Femur (tissue), 1 donor: Measurements from ENCODE around the gene SLC35A2.
A peak's percentile ranks its signal among the peaks of the same experiment; 100 is the strongest.
"Not testable (repeated sequence)": the region's sequence is repeated elsewhere in the genome, so short reads cannot be mapped to it uniquely, and the experiment has no call there.

Experiments used
- DNase-seq: peaks from one replicate; pipeline ENCODE4 v3.0.0-alpha.2; 2017

Gene SLC35A2

DNA sequence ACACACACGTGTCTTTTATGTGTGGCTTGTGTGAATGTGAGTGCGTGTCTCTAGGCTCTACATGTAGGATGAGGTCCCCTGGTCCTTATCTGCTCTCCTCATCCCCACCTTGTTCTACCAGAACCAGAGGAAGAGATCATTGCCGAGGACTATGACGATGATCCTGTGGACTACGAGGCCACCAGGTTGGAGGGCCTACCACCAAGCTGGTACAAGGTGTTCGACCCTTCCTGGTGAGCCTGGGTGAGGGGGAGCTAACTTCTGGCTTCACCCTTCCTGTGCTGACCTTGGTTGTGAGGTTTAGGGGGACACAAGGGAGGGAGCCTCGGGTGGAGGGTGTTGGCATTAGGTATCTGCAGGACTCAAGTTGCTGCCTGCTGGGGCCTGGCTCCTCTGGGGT lies 10.4 kb downstream of the SLC35A2 start:
- DNase-seq = no peak

DNA sequence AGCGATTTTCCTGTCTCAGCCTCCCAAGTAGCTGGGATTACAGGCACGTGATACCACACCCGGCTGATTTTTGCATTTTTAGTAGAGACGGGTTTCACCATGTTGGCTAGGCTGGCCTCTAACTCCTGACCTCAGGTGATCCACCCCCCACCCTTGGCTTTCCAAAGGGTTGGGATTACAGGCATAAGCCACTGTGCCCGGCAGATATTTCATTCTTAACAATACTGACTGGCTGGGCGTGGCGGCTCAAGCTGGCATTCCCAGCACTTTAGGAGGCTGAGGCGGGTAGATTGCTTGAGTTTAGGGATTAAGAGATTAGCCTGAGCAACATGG lies 12.4 kb downstream of the SLC35A2 start:
- no peak for DNase-seq

- peak; percentile 95 for DNase-seq
Observed at GRCh38 chrX:48897625-48898306, 13.7 kb downstream of the SLC35A2 start, which contains the start of the genes PQBP1 and TIMM17B. TSS of gene PQBP1 (plus strand) at chrX:48897930. CDS start at chrX:48898510, 580 bp downstream. TSS of gene TIMM17B (minus strand) at chrX:48897768. CDS start at chrX:48897749, 19 bp downstream.

GRCh38 chrX:48897157-48897624 lies 14.3 kb downstream of the SLC35A2 start:
- DNase-seq = peak; percentile 82

DNA sequence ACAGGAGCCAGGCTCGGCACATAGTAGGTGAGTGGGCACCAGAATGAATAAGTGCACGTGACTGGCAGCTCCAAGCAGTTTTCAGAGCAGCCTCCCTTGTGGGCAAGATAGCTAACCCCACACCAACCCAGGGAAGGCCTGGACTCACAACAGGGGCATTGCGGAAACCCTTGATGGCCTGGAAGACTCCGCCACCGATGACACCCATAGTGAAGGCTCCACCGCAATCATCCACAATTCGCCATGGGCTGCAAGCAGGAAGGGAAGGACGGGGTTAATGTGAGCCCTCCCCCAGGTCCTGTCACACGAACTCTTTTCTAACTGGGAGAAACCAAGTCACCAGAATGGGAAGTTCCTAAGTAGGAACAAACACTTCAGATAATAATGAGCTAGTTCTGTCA lies 14.8 kb downstream of the SLC35A2 start:
- no peak for DNase-seq

DNA sequence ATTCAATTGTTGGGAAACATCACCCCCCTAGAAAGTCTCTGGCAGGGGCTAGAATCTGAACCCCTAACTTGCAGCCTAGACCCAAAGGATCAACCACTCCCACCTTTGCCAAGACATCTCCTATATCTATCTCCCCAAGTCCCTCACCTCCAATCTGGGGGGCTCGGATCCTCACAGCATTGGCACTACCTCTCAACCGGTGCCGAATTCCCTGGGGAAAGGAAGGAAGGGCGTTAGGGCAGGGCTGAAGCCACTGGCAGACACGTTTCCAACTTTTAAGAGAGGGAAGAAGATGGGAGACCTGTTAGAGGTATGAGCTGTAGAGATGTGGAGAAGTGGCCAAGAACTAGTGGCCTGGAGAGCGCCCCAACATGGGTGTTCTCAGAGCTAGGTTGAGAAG lies 16.6 kb downstream of the SLC35A2 start:
- DNase-seq = no peak

DNA sequence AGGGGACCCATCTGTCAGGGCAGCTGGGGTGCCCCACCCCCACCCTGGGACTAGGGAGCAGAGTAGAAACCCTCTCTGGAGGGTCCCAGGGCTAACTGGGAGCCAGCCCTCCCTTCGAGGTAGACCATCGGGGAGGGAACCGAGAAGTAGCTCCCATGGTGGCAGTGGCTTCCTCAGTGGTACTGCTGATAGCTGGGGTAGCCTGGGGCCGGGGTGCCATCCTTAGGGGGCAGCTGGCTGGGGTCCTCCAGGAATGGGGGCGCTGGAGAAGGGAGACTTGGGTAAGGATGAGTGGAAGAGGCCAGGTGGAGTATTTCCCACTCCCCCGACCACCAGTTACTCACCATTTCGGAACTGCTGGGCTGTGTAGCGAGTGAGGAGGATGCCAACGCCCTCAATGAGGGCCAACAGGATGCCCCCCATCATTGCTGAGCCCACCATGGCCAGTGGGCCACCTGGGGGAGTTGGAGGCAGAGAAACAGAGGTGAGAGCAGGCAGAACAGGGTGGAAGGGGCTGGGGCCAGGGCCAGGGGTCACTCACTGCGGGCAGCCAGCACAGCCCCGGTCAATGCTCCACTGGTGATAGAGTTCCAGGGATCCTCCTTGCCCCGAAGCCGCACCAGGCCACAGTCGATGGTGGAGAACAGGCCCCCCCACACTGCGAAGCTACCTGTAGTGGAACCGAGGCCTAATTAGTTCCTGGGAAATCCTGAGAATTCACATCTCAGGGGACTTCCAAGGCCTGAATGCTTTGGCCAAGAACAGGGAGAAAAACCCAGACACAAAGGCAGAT lies 17.7 kb downstream of the SLC35A2 start:
- DNase-seq = no peak

GRCh38 chrX:48892896-48893295 lies 18.6 kb downstream of the SLC35A2 start:
- no peak for DNase-seq

- peak; percentile 88 for DNase-seq
Observed at GRCh38 chrX:48891402-48892288, 19.8 kb downstream of the SLC35A2 start.

DNA sequence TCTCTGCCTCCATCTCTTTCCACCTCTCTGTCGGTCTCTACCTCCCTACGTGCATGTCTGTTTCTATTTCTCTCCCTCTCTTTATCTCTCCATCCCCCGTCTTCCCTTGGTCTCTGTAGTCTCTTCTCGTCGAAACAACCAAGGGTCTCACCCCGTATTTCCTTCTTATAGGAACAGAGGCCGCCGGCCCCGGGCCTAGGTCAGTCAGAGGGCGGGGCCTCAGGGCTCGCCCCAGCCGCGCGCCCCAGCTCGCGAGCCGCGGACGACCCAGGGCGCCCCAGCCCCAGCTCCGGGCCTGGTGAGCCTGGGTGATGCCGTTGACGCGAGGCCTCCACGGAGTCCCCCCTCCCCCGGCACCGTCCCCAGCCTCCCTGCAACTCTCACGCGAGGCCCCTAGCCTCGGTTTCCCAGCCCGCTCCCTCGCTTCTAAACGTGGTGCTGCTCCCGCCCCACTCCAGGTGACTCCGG lies 20.5 kb downstream of the SLC35A2 start:
- DNase-seq = peak; percentile 35

DNA sequence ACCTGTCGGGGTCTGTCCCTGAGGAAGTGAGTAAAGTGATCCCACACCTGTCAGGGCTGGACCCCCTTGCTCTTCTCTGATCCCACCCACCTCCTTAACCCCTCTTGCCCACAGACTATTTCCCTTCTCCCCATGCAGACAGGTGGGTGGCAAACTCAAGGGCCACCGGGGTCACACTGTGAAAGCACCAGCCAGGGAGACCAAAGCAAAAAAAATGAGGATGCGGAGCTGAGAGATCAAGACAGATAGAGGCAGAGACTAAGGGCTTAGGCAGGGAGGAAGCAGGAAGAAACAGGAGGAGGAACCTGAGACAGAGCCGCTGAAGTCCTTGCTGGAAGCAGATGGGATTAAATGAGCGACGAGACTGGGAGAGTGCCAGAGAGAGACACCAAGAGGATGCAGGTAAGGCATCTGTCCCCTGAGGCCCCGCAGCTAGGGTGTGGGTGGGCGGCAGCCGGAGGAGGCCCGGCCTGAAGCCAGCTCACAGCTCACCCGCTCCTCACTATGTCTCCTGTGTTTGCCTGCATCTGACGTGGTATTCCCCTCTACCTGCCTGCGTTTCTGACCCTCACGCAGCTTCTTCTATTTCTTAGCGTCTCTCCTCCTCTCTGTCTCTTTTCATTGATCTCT lies 21.0 kb downstream of the SLC35A2 start:
- no peak for DNase-seq

DNA sequence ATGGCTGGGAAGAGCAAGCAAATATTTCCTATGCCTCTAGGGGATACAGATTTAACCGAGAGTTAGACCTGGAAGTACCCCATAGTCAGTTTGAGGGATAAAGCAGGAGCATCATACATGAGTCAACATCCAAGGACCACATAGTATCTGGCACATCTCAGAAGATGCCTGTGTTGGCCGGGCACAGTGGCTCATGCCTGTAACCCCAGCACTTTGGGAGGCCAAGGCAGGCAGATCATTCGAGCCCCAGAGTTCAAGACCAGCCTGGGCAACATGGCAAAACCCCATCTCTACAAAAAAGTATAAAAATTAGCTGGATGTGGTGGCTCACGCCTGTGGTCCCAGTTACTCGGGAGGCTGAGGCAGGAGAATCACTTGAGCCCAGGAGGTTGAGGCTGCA lies 24.9 kb downstream of the SLC35A2 start:
- not testable (repeated sequence) for DNase-seq

- no peak for DNase-seq
Observed at GRCh38 chrX:48883729-48884128, 27.7 kb downstream of the SLC35A2 start.

DNA sequence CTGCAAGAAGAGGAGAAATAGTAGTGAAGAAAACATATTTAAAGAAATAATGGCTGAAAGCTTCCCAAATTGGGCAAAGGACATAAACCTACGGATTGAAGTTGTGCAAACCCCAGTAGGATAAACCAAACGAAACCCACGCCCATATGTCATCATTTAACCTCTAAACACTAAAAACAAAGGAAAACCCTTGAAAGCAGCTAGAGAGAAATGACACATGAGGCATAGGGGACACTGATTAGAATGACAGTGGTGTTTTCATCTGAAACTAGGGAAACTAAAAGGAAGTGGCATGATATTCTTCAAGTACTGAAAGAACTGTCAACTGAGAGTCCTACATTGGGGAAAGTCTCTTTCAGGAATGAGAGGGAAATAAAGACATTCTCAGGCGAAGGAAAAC lies 34.5 kb downstream of the SLC35A2 start:
- DNase-seq = not testable (repeated sequence)

GRCh38 chrX:48872017-48872416 lies 39.4 kb downstream of the SLC35A2 start:
- not testable (repeated sequence) for DNase-seq

GRCh38 chrX:48864210-48864609 lies 47.2 kb downstream of the SLC35A2 start:
- DNase-seq = no peak

DNA sequence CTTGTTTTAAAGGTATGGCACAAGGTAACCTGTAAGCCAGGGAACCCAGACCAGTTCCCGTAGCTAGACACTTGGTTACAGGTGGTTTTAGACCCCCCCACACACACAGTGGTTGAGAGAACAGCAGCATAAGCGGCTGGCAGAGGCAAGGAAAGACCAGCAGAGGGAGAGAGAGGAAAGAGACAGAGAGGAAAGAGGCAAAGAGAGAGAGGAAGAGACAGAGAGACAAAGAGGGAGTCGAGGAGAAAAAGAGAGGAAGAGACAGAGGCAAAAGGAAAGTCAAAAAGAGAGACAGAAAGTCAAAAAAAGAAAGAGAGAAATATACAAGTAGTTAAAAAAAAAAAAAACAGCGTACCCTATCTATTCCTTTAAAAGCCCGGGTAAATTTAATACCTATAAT lies 56.5 kb downstream of the SLC35A2 start:
- no peak for DNase-seq

DNA sequence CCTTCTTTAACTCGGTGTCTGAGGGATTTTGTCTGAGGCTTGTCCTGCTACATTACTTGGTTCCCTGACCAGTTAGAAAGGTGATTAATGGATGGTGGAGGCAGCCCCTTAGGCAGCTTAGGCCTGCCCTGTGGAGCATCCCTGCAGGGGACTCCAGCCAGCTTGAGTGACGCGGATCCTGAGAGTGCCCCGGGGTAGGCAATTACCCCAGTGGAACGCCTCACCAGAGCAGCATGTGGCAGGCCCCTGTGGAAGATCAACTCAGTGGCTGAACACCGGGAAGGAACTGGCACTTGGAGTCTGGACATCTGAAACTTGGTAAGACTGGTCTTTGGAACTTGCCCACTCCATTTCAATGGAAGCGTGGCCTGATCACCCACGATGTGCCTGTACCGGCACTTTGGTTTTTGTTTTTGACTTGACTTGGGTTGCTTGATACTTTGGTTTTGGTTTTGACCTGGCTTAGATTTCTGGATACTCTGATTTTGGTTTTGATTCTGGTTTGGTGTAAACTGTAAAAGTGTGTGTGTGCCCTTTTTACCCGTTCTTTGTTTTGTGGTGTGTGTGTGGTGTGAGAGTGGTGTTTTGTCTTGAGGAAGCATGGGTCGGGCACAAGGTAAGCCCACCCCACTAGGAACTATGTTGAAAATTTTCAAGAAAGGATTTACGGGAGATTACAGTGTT lies 57.2 kb downstream of the SLC35A2 start:
- not testable (repeated sequence) for DNase-seq

GRCh38 chrX:48853494-48853893 lies 58.0 kb downstream of the SLC35A2 start:
- DNase-seq = not testable (repeated sequence)
